Sigmoid colon (tissue), 7 donors: ENCODE measurements around the gene AMH. TPM values are rescaled to one million over a fixed set of nuclear protein-coding genes. Genes with fewer than 3 reads are reported as not detected.

ENCODE experiments used
- DNase-seq: peaks from one replicate; pipeline ENCODE4 v3.0.0-alpha.2; 2019
- H3K27ac ChIP-seq, 4 donors: fragments of 200-600 bp; sonication (generic); one replicate each; pipeline ENCODE4 v1.5.1; 2016 to 2019; ENCODE audit warnings: mild to moderate bottlenecking in 1 of 4
- H3K27me3 ChIP-seq, 3 donors: fragments of 200-600 bp; sonication (generic); one replicate each; pipeline ENCODE4 v1.5.1; 2019; ENCODE audit warnings: mild to moderate bottlenecking in 1 of 3
- H3K36me3 ChIP-seq, 4 donors: fragments of 200-600 bp; sonication (generic); one replicate each; pipeline ENCODE4 v1.5.1; 2016 to 2019
- H3K4me1 ChIP-seq, 4 donors: fragments of 200-600 bp; sonication (generic); one replicate each; pipeline ENCODE4 v1.5.1; 2017 to 2019
- H3K4me3 ChIP-seq, 4 donors: fragments of 200-600 bp; sonication (generic); one replicate each; pipeline ENCODE4 v1.5.1; 2017 to 2019; ENCODE audit warnings: mild to moderate bottlenecking in 2 of 4, moderate library complexity in 1 of 4
- H3K9me3 ChIP-seq, 4 donors: fragments of 200-600 bp in 3 of 4; sonication (generic) in 3 of 4; one replicate each; pipeline versions ENCODE4 v1.5.1 to v1.6.1; 2013 to 2019
- EP300 ChIP-seq, 4 donors: sonication (generic); formaldehyde crosslinking; IDR thresholded peaks; one replicate each; pipeline ENCODE4 v1.6.1; 2017; ENCODE audit warnings: antibody characterized with exemption in 4 of 4
- POLR2A ChIP-seq, 2 donors: fragments of 450-650 bp; IDR thresholded peaks; one replicate each; pipeline ENCODE4 v1.6.1; 2016; ENCODE audit warnings: antibody characterized with exemption in 2 of 2, mild to moderate bottlenecking in 2 of 2, moderate library complexity in 2 of 2
- POLR2AphosphoS5 ChIP-seq, 4 donors: sonication (generic); formaldehyde crosslinking; IDR thresholded peaks; one replicate each; pipeline ENCODE4 v1.6.1; 2017; ENCODE audit warnings: antibody characterized with exemption in 4 of 4
- WGBS, 2 donors: extraction: QIAGEN DNeasy Blood & Tissue Kit; methylation state at CpG; one replicate each; pipeline ENCODE4 v1.1.7; 2013; 5-methylcytosine and 5-hydroxymethylcytosine counted together
- intact Hi-C: fragments of 100-400 bp; cut with DNase I; formaldehyde crosslinking; loops from one replicate; pipeline ENCODE4 v1.15.1; 2023
- polyA plus RNA-seq, 3 donors: library from polyadenylated mRNA; stranded (reverse); fragments of 200-250 nt; gene quantifications; one replicate each; pipeline ENCODE4 v1.2.3, GENCODE V29; 2013
- total RNA-seq, 4 donors: library from RNA; depleted of rRNA; stranded (reverse); fragments of >200 nt; gene quantifications; one replicate each; pipeline ENCODE4 v1.1.0, GENCODE V29; 2016
- TF ChIP-seq, protein P1 (sequence below), 4 experiments: fragments of 450-650 bp in 3 of 4; fragments of 200-600 bp in 1 of 4; IDR thresholded peaks; one replicate each; pipeline ENCODE4 v1.5.1; 2016 to 2019; ENCODE audit warnings: antibody characterized with exemption in 4 of 4, mild to moderate bottlenecking in 3 of 4, moderate library complexity in 2 of 4
- donor health status: healthy with polysubstance abuse.
- donor health status: Bipolar disorder and iron deficiency.
- donor health status: healthy.

Gene AMH
- total and polyA plus RNA-seq, 7 donors: 0.69 to 3.3 (median 1.8) TPM; not detected in 2

DNA sequence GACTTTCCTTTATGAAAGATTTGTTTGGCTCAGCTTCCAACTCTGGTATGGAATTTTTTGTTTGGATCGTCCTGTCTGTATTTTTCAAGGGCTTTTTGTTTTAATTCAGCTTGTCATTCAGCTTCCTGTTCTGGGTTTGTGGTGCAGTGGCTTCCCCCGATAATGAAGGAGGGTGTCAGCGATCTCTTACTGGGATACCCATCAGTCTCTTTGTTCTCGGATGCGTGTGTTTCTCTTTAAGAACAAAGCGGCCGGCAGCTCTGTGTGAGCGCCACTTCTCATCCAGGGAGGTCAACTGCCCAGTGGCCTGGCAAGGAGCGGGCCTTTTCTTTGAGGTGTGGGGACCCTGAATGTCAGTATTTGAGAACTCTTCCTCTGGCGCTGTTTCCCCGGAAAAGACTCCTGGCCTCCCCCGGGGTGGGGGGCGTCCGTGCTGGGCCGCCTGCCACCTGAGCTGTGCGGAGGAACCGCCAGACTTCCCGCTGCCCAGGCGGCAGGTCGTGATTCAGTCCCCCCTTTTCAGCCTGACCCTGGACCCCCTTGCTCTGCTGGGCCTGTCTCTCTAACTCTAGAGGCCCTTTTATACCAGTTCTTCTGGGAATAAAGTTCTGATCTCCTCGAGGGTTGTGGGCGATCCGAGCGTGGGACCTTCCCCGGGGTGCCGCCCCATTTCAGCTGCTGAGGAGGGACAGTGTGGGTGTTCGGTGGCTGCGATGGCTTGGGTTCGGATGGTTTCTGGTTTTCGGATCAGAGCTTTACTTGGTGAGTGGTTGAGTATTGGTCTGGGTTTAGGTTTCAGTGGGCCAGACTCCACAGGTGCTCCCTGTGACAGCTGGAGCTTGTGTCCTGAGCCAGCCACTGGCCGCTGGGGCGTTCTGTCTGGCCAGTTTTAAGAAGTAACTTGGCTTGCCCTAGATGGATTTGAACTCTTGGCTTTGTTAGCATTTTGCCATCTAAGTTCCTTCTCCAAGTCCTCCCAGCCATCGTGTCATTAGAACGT, 9.1 kb upstream of the AMH start:
- H3K4me1 ChIP-seq: peaks cover 0 to 76% (median 65%) of the 10 kb centered on the region in 4 donors
- peak overlapping the region in 3 of 4 donors; percentile 29 to 46 (median 38) for H3K4me3 ChIP-seq
- H3K9me3 ChIP-seq: no peaks in the 10 kb centered on the region
- H3K27me3 ChIP-seq: no peaks in the 10 kb centered on the region
- H3K27ac ChIP-seq: peak overlapping the region; percentile 53 to 65 (median 58)
- 43 to 71% methylated on average over 34 of the region's 34 CpGs for WGBS, 2 donors
- DNase-seq: no peak
- peaks cover 14 to 22% (median 19%) of the 10 kb centered on the region in 4 donors for H3K36me3 ChIP-seq
- no peak for TF ChIP-seq POLR2A (IDR thresholded peaks at IDR 0.05)
- TF ChIP-seq, protein P1, sequence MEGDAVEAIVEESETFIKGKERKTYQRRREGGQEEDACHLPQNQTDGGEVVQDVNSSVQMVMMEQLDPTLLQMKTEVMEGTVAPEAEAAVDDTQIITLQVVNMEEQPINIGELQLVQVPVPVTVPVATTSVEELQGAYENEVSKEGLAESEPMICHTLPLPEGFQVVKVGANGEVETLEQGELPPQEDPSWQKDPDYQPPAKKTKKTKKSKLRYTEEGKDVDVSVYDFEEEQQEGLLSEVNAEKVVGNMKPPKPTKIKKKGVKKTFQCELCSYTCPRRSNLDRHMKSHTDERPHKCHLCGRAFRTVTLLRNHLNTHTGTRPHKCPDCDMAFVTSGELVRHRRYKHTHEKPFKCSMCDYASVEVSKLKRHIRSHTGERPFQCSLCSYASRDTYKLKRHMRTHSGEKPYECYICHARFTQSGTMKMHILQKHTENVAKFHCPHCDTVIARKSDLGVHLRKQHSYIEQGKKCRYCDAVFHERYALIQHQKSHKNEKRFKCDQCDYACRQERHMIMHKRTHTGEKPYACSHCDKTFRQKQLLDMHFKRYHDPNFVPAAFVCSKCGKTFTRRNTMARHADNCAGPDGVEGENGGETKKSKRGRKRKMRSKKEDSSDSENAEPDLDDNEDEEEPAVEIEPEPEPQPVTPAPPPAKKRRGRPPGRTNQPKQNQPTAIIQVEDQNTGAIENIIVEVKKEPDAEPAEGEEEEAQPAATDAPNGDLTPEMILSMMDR (IDR thresholded peaks at IDR 0.05): no peak
- no peak for TF ChIP-seq EP300 (IDR thresholded peaks at IDR 0.05)
- TF ChIP-seq POLR2AphosphoS5 (IDR thresholded peaks at IDR 0.05): no peak
- intact Hi-C loops: no loop called here

DNA sequence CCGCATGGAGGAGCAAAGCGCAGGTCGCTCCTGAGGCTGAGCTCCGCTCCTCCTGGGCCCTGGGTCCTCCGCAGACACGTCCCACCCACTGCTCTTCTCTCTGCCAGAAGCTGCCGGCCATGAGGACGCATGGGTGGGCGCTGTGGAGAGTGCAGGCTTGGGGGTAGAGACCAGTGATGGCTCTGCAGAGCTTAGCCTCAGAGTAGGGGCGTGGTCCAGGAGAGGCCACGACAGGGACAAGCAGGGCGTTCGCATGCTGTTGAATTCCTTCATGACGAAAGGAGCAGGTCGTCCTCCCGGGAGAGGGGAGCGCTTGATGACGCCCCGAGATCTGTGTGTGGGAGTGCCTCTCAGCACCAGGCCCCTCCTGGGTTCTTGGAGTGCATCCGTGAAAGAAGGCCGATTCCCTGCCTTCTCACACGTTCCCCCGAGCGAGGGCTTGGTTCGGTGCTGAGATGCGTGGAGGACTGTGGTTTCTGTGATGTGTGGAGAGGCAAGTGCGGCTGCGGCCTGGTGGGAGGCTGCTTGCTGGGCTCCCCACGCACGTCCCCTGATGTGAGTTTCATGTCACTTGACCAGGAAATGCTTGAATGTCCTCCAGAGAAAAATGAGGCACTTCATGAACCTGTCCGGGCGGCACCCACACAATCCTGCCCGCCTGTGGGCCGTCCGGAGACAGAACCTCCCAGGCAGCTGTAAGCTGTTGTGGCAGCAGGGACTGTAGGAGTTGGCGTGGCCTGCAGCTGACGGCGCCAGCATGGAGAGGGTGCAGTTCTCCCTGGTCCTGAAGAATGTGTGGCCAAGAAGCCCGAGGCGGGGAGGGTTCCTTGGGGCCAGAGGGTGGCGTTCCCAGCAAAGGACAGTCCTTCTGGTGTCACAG, 8.0 kb upstream of the AMH start:
- TF ChIP-seq, protein P1 (IDR thresholded peaks at IDR 0.05): no peak
- TF ChIP-seq POLR2A (IDR thresholded peaks at IDR 0.05): no peak
- TF ChIP-seq EP300 (IDR thresholded peaks at IDR 0.05): no peak
- no peak for TF ChIP-seq POLR2AphosphoS5 (IDR thresholded peaks at IDR 0.05)
- WGBS, 2 donors: 71 to 76% methylated on average over 41 of the region's 41 CpGs
- no peak for DNase-seq
- peak overlapping the region in 1 of 4 donors; percentile 46 for H3K4me3 ChIP-seq
- H3K9me3 ChIP-seq: no peaks in the 10 kb centered on the region
- H3K27ac ChIP-seq: peak overlapping the region in 3 of 4 donors; percentile 53 to 65 (median 57)
- peaks cover 24 to 32% (median 30%) of the 10 kb centered on the region in 4 donors for H3K36me3 ChIP-seq
- intact Hi-C loops: no loop called here
- peaks cover 0 to 72% (median 61%) of the 10 kb centered on the region in 4 donors for H3K4me1 ChIP-seq
- H3K27me3 ChIP-seq: no peaks in the 10 kb centered on the region

DNA sequence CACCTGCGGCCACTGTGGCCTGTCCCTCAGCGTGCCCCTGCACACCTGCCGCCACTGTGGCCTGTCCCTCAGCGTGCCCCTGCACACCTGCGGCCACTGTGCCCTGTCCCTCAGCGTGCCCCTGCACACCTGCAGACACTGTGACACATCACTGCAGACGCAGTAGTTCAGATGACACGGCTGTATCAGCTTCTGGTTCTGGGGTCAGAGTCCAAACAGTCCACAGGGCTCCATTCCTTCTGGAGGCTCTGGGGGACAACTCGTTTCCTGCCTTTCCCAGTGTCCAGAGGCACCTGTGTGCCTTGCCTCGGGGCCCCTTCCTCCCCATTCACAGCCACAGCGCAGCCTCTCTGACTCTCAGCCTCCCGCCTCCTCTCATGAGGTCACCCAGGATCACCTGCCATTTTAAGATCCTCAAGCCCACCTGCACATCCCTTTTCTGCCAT, 7.0 kb upstream of the AMH start:
- Histone ChIP-seq H3K4me1 (peaks cover 0 to 75% (median 60%) of the 10 kb centered on the region in 4 donors), H3K27me3 (no peaks in the 10 kb centered on the region), H3K27ac (no peak overlapping the region), H3K4me3 (no peak overlapping the region), H3K36me3 (peaks cover 34 to 42% (median 40%) of the 10 kb centered on the region in 4 donors), H3K9me3 (no peaks in the 10 kb centered on the region)
- intact Hi-C loops: no loop called here
- WGBS, 2 donors: 44 to 78% methylated on average over 12 of the region's 12 CpGs
- TF ChIP-seq POLR2AphosphoS5 (IDR thresholded peaks at IDR 0.05): no peak
- TF ChIP-seq EP300 (IDR thresholded peaks at IDR 0.05): no peak
- no peak for TF ChIP-seq POLR2A (IDR thresholded peaks at IDR 0.05)
- DNase-seq: no peak

DNA sequence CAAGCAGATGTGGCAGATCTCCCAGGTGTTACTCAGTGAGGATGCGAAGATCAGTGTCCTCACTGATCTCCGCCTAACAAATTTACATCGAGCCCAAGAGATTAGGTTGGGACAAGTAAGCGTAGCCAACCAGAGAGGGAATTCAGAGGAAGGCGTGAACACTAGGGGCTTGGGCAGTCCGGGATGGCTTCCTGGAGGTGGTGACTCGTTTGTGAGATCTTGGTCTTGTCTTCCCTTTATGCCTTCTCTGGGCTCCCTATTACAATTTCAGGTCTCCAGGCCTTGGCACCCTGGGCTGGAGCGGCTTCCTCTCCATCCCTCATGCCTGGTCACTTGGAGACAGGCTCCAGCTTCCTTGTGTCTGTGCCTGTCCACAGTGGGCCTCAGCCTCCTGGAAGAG, 6.3 kb upstream of the AMH start:
- TF ChIP-seq EP300 (IDR thresholded peaks at IDR 0.05) (no peak), POLR2AphosphoS5 (IDR thresholded peaks at IDR 0.05) (no peak), POLR2A (IDR thresholded peaks at IDR 0.05) (no peak)
- TF ChIP-seq, protein P1 (IDR thresholded peaks at IDR 0.05): no peak
- DNase-seq: no peak
- Histone ChIP-seq H3K4me1 (peaks cover 0 to 69% (median 53%) of the 10 kb centered on the region in 4 donors), H3K27ac (no peak overlapping the region), H3K36me3 (peaks cover 38 to 49% (median 47%) of the 10 kb centered on the region in 4 donors), H3K9me3 (no peaks in the 10 kb centered on the region), H3K4me3 (no peak overlapping the region), H3K27me3 (no peaks in the 10 kb centered on the region)
- 86 to 93% methylated on average over 8 of the region's 8 CpGs for WGBS, 2 donors
- intact Hi-C loops: no loop called here
